HepG2 (cell line): Measurements from ENCODE around the gene RNF150. TPM values are rescaled to one million over a fixed set of nuclear protein-coding genes. Genes with fewer than 3 reads are reported as not detected.

Source experiments
- ATAC-seq: fragments of 200-7000 bp; cut with Tn5 transposase; 3 replicates; pipeline ENCODE4 v1.9.1; 2020; ENCODE audit warnings: mild to moderate bottlenecking, moderate library complexity
- BruUV-seq: library from RNA; stranded (reverse); fragments of 400-500 nt; replicated peaks from 2 replicates; lab custom pipeline; 2021; lab: Mats Ljungman, UMichigan
- CTCF ChIA-PET: fragments of 300-600 bp; formaldehyde crosslinking; extraction: SDS; loops from one replicate; lab custom pipeline; 2021; ENCODE audit warnings: low total read pairs, inconsistent platforms, low intra/inter-chr PET ratio; lab: Yijun Ruan, JAX
- POLR2A ChIA-PET: fragments of 350-600 bp; sonication (Branson Sonifier 250); formaldehyde crosslinking; loops from one replicate; lab custom pipeline; 2020; ENCODE audit warnings: antibody characterized with exemption, inconsistent platforms; lab: Yijun Ruan, JAX
- DNase-seq: peaks from one replicate; pipeline ENCODE4 v3.0.0-alpha.2; 2015; ENCODE audit warnings: low spot score
- FAIRE-seq: peaks from 3 replicates; lab custom pipeline; 2011; peaks lifted over from hg19 to GRCh38; lab: Jason Lieb, UNC
- H2AFZ ChIP-seq: one replicate; pipeline ENCODE4 v1.6.1; 2011; ENCODE audit warnings: low read length, inconsistent platforms
- H3K27ac ChIP-seq: fragments of 300-600 bp; 3 replicates; pipeline ENCODE4 v1.8.0; 2011; ENCODE audit warnings: mixed run types, mild to moderate bottlenecking, mixed read lengths, low read length, inconsistent platforms; ENCODE audit not compliant: insufficient read depth; ENCODE audit errors: extremely low read length
- H3K27me3 ChIP-seq, 2 experiments: fragments of 200-600 bp in 1 of 2; 2 replicates in 1 of 2; 3 replicates in 1 of 2; pipeline versions ENCODE4 v1.6.0 to v1.8.0; 2011; ENCODE audit warnings: low read length in 2 of 2, mild to moderate bottlenecking in 2 of 2, moderate library complexity in 2 of 2, inconsistent platforms in 1 of 2; ENCODE audit not compliant: insufficient read depth in 2 of 2, control insufficient read depth in 1 of 2
- H3K36me3 ChIP-seq, 2 experiments: fragments of 200-600 bp in 1 of 2; replicated peaks in 1 of 2; 2 replicates in 1 of 2; 3 replicates in 1 of 2; pipeline versions ENCODE4 v1.5.1 to v1.8.0; 2011; ENCODE audit warnings: low read length in 2 of 2, inconsistent platforms in 1 of 2; ENCODE audit not compliant: insufficient read depth in 2 of 2, control insufficient read depth in 1 of 2
- H3K4me1 ChIP-seq: 2 replicates; pipeline ENCODE4 v1.5.1; 2012; ENCODE audit warnings: low read length, inconsistent platforms; ENCODE audit not compliant: insufficient read depth
- H3K4me2 ChIP-seq: 2 replicates; pipeline ENCODE4 v1.6.0; 2011; ENCODE audit warnings: low read depth, low read length, inconsistent platforms
- H3K4me3 ChIP-seq, 3 experiments: fragments of 200-600 bp in 1 of 3; sonication (generic), shearing (Covaris generic) in 1 of 3; replicated peaks in 1 of 3; 2 replicates each; pipeline ENCODE4 v1.5.1; 2011 to 2016; ENCODE audit warnings: low read length in 3 of 3, inconsistent platforms in 2 of 3, low read depth in 2 of 3, mild to moderate bottlenecking in 2 of 3, control low read depth in 1 of 3, mixed read lengths in 1 of 3; ENCODE audit not compliant: insufficient read depth in 1 of 3
- H3K79me2 ChIP-seq: one replicate; pipeline ENCODE4 v1.6.1; 2011; ENCODE audit warnings: low read length, inconsistent platforms; ENCODE audit not compliant: insufficient read depth
- H3K9ac ChIP-seq: 2 replicates; pipeline ENCODE4 v1.6.0; 2011; ENCODE audit warnings: mild to moderate bottlenecking, low read depth, low read length, inconsistent platforms; ENCODE audit not compliant: insufficient read depth
- H3K9me3 ChIP-seq: 2 replicates; pipeline ENCODE4 v1.5.1; 2012; ENCODE audit warnings: mild to moderate bottlenecking, low read length
- H4K20me1 ChIP-seq: 2 replicates; pipeline ENCODE4 v1.6.0; 2011; ENCODE audit warnings: inconsistent platforms, mild to moderate bottlenecking, low read length, moderate library complexity; ENCODE audit not compliant: insufficient read depth
- AKNA ChIP-seq: sonication (generic); formaldehyde crosslinking; IDR thresholded peaks from 2 replicates; pipeline ENCODE4 v1.4.0; 2020; ENCODE audit warnings: missing genetic modification reagents, borderline replicate concordance
- BHLHE40 ChIP-seq: IDR thresholded peaks from 2 replicates; pipeline ENCODE4 v1.6.1; 2011; ENCODE audit warnings: low read length, improper control_type of control experiment
- CBX1 ChIP-seq: IDR thresholded peaks from one replicate; pipeline ENCODE4 v1.6.1; 2016; ENCODE audit warnings: antibody characterized with exemption, low read depth
- DMAP1 ChIP-seq: IDR thresholded peaks from 2 replicates; pipeline ENCODE4 v1.6.1; 2016
- POLR2AphosphoS2 ChIP-seq: IDR thresholded peaks from 2 replicates; pipeline ENCODE4 v1.6.1; 2011; ENCODE audit warnings: low read depth, low read length, improper control_type of control experiment
- RAD51 ChIP-seq: fragments of 450-650 bp; IDR thresholded peaks from 2 replicates; pipeline ENCODE4 v1.6.1; 2016; ENCODE audit warnings: borderline replicate concordance
- RNF2 ChIP-seq: fragments of 450-650 bp; conservative IDR thresholded peaks from 2 replicates; pipeline ENCODE4 v1.6.1; 2016; ENCODE audit warnings: low read depth
- SOX6 ChIP-seq, 2 experiments: fragments of 450-650 bp in 1 of 2; sonication (generic) in 1 of 2; formaldehyde crosslinking in 1 of 2; IDR thresholded peaks; 2 replicates each; pipeline versions ENCODE4 v1.4.0 to v1.6.1; 2017 to 2020; ENCODE audit warnings: antibody characterized with exemption in 1 of 2, mild to moderate bottlenecking in 1 of 2, missing genetic modification reagents in 1 of 2
- THAP8 ChIP-seq: sonication (generic); formaldehyde crosslinking; IDR thresholded peaks from 2 replicates; pipeline ENCODE4 v1.5.1; 2020; ENCODE audit warnings: missing genetic modification reagents, mild to moderate bottlenecking, borderline replicate concordance
- TSC22D2 ChIP-seq: sonication (generic); formaldehyde crosslinking; IDR thresholded peaks from 2 replicates; pipeline ENCODE4 v1.5.1; 2020; ENCODE audit warnings: missing genetic modification reagents, mild to moderate bottlenecking, borderline replicate concordance
- ZNF614 ChIP-seq: IDR thresholded peaks from 2 replicates; pipeline ENCODE4 v1.6.1; 2018; ENCODE audit warnings: missing biosample characterization, missing genetic modification reagents, inconsistent platforms, borderline replicate concordance
- ZNF652 ChIP-seq: IDR thresholded peaks from 2 replicates; pipeline ENCODE4 v1.6.1; 2016; ENCODE audit warnings: low read depth, borderline replicate concordance
- ZNF691 ChIP-seq: sonication (generic); formaldehyde crosslinking; IDR thresholded peaks from 2 replicates; pipeline ENCODE4 v1.4.0; 2020; ENCODE audit warnings: missing genetic modification reagents, low read depth, mild to moderate bottlenecking, borderline replicate concordance
- WGBS: methylation state at CpG from one replicate; pipeline ENCODE4 v1.1.6; 2017; ENCODE audit warnings: low lambda C conversion rate; 5-methylcytosine and 5-hydroxymethylcytosine counted together
- in situ Hi-C: cut with HindIII; loops from 2 replicates; pipeline ENCODE4 v1.10.0; 2017; ENCODE audit warnings: low pct_unique_long_range_greater_than_20kb; ENCODE audit not compliant: extremely low pct_ligation_motif_present
- intact Hi-C: fragments of 100-400 bp; cut with micrococcal nuclease; formaldehyde crosslinking; loops from one replicate; pipeline ENCODE4 v1.10.0; 2022; ENCODE audit not compliant: unreplicated experiment
- polyA plus RNA-seq, 8 experiments: library from polyadenylated mRNA; depleted of rRNA in 3 of 8; stranded (reverse) in 7 of 8; unstranded in 1 of 8; fragments of >200 nt; fragmentation: Illumina TruSeq in 4 of 8; extraction: Trizol in 4 of 8; gene quantifications; 2 replicates each; pipeline versions ENCODE4 v1.2.1 to v1.2.3, GENCODE V29; 2011 to 2016; ENCODE audit warnings: low read depth in 4 of 8, missing spikeins in 1 of 8, mixed read lengths in 1 of 8; ENCODE audit not compliant: insufficient read depth in 1 of 8
- total RNA-seq, 5 experiments: library from RNA; depleted of rRNA; stranded (reverse); fragments of >200 nt; fragmentation: Illumina TruSeq; extraction: Trizol; gene quantifications; 2 replicates each; pipeline ENCODE4 v1.2.3, GENCODE V29; 2016; ENCODE audit warnings: low read depth in 1 of 5
- TF ChIP-seq, protein P1 (sequence below): sonication (generic); IDR thresholded peaks from 2 replicates; pipeline ENCODE4 v1.6.1; 2016; ENCODE audit warnings: low read depth, borderline replicate concordance
- TF ChIP-seq, protein P2 (sequence below): sonication (generic); formaldehyde crosslinking; IDR thresholded peaks from 2 replicates; pipeline ENCODE4 v1.9.0; 2021; ENCODE audit warnings: missing genetic modification reagents, mild to moderate bottlenecking, borderline replicate concordance
- TF ChIP-seq, protein P3 (sequence below): sonication (generic); formaldehyde crosslinking; conservative IDR thresholded peaks from 2 replicates; pipeline ENCODE4 v1.4.0; 2020; ENCODE audit warnings: missing genetic modification reagents

The RNF150 gene
- total and polyA plus RNA-seq, 2 of the 13 experiments (the other 11 are each of a cell fraction or from before 2014, with no cell fraction given) = 0.02 to 0.03 TPM

DNA sequence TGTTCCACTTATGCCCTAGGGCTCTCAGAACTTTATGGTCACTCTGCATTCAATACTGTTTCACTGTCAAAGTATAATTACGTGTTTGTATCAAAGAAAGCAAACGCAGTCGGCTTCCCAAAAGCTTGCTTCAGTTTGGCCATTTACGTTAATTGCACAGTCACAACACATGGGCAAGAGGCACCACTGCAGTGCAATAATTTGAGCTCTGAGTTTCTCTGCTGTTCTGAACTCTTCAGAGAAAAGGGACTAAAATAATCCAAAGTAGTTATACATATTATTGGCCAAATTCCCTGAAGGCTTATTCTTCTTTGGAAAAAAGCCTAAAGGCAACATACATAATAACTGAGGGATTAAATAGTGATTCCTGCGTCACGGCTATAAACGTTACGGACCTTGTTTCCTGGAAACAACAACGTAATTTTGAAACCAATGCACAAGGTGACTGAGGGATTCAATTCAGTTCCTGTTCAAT lies 51.3 kb downstream of the RNF150 start:
- Histone ChIP-seq H3K4me1 (no peaks in the 10 kb centered on the region), H3K9me3 (no peaks in the 10 kb centered on the region), H4K20me1 (no peaks in the 10 kb centered on the region), H3K27ac (no peak overlapping the region), H3K27me3 (peaks cover 0 to 4% of the 10 kb centered on the region in 2 experiments; a peak in 2 of 5 replicates), H3K9ac (no peak overlapping the region), H3K4me2 (no peak overlapping the region), H3K4me3 (no peak overlapping the region), H3K79me2 (no peaks in the 10 kb centered on the region), H3K36me3 (no peaks in the 10 kb centered on the region), H2AFZ (no peak overlapping the region)
- intact Hi-C loops = no loop called here
- BruUV-seq = no TSS peak
- ChIA-PET POLR2A (no interaction called here), CTCF (no interaction called here)
- TF ChIP-seq RNF2 (no peak), POLR2AphosphoS2 (no peak), ZNF652 (no peak), ZNF614 (CRISPR knock-in tag) (no peak), CBX1 (no peak), AKNA (CRISPR knock-in tag) (no peak), THAP8 (CRISPR knock-in tag) (no peak), ZNF691 (CRISPR knock-in tag) (no peak), TSC22D2 (CRISPR knock-in tag) (no peak), DMAP1 (no peak), SOX6 (IDR thresholded peaks at IDR 0.05) (no peak), SOX6 (CRISPR knock-in tag; IDR thresholded peaks at IDR 0.05) (no peak), BHLHE40 (no peak), RAD51 (no peak)
- TF ChIP-seq, protein P1, sequence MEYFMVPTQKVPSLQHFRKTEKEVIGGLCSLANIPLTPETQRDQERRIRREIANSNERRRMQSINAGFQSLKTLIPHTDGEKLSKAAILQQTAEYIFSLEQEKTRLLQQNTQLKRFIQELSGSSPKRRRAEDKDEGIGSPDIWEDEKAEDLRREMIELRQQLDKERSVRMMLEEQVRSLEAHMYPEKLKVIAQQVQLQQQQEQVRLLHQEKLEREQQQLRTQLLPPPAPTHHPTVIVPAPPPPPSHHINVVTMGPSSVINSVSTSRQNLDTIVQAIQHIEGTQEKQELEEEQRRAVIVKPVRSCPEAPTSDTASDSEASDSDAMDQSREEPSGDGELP = no peak
- TF ChIP-seq, protein P2, sequence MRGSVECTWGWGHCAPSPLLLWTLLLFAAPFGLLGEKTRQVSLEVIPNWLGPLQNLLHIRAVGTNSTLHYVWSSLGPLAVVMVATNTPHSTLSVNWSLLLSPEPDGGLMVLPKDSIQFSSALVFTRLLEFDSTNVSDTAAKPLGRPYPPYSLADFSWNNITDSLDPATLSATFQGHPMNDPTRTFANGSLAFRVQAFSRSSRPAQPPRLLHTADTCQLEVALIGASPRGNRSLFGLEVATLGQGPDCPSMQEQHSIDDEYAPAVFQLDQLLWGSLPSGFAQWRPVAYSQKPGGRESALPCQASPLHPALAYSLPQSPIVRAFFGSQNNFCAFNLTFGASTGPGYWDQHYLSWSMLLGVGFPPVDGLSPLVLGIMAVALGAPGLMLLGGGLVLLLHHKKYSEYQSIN (CRISPR knock-in tag) = no peak
- TF ChIP-seq, protein P3, sequence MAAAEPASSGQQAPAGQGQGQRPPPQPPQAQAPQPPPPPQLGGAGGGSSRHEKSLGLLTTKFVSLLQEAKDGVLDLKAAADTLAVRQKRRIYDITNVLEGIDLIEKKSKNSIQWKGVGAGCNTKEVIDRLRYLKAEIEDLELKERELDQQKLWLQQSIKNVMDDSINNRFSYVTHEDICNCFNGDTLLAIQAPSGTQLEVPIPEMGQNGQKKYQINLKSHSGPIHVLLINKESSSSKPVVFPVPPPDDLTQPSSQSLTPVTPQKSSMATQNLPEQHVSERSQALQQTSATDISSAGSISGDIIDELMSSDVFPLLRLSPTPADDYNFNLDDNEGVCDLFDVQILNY (CRISPR knock-in tag) = no peak
- FAIRE-seq (no peak), ATAC-seq (no peak), DNase-seq (no peak)
- in situ Hi-C loops = no loop called here
- WGBS = 24% methylated on average over 9 of the region's 9 CpGs
